CD14-positive monocyte (primary cell): ENCODE measurements around the gene MAPK14. TPM values are rescaled to one million over a fixed set of nuclear protein-coding genes. Genes with fewer than 3 reads are reported as not detected.

Experiments used
- DNase-seq, 3 donors: peaks; one replicate each; pipeline ENCODE4 v3.0.0-alpha.2; 2011 to 2022
- H2AFZ ChIP-seq: 2 replicates; pipeline ENCODE4 v1.6.0; 2012; ENCODE audit warnings: mild to moderate bottlenecking, low read depth, low read length, inconsistent platforms; ENCODE audit not compliant: insufficient read depth, poor library complexity, severe bottlenecking
- H3K27ac ChIP-seq, 2 donors: 1 replicate in 1 of 2; 2 replicates in 1 of 2; pipeline ENCODE4 v1.5.1; 2012 to 2013; ENCODE audit warnings: low read length in 2 of 2, control low read depth in 1 of 2, inconsistent platforms in 1 of 2, low read depth in 1 of 2, mild to moderate bottlenecking in 1 of 2
- H3K27me3 ChIP-seq, 2 donors: one replicate each; pipeline versions ENCODE4 v1.6.0 to v1.6.1; 2011 to 2013; ENCODE audit warnings: low read length in 2 of 2; ENCODE audit not compliant: control insufficient read depth in 2 of 2, insufficient read depth in 2 of 2
- H3K36me3 ChIP-seq, 2 donors: replicated peaks in 1 of 2; 1 replicate in 1 of 2; 2 replicates in 1 of 2; pipeline versions ENCODE4 v1.5.1 to v1.6.1; 2012 to 2013; ENCODE audit warnings: low read length in 2 of 2, control low read depth in 1 of 2, inconsistent platforms in 1 of 2, mild to moderate bottlenecking in 1 of 2; ENCODE audit not compliant: insufficient read depth in 2 of 2, control insufficient read depth in 1 of 2
- H3K4me1 ChIP-seq, 2 donors: 1 replicate in 1 of 2; 2 replicates in 1 of 2; pipeline versions ENCODE4 v1.5.1 to v1.6.1; 2012 to 2013; ENCODE audit warnings: low read length in 2 of 2, control low read depth in 1 of 2, inconsistent platforms in 1 of 2, mild to moderate bottlenecking in 1 of 2, moderate library complexity in 1 of 2; ENCODE audit not compliant: insufficient read depth in 2 of 2, control insufficient read depth in 1 of 2
- H3K4me2 ChIP-seq: replicated peaks from 2 replicates; pipeline ENCODE3; 2012; ENCODE audit warnings: low read length, moderate library complexity, mild to moderate bottlenecking; ENCODE audit not compliant: poor library complexity, severe bottlenecking; ENCODE audit errors: extremely low read depth
- H3K4me3 ChIP-seq, 3 experiments: fragments of 200-600 bp in 1 of 3; sonication (generic) in 1 of 3; replicated peaks in 1 of 3; 1 replicate in 2 of 3; 2 replicates in 1 of 3; pipeline ENCODE4 v1.5.1; 2011 to 2013; ENCODE audit warnings: low read length in 3 of 3, mild to moderate bottlenecking in 3 of 3, control low read depth in 2 of 3, low read depth in 2 of 3, inconsistent platforms in 1 of 3, moderate library complexity in 1 of 3
- H3K79me2 ChIP-seq: 2 replicates; pipeline ENCODE4 v1.6.0; 2012; ENCODE audit warnings: mild to moderate bottlenecking, control low read depth, inconsistent platforms, low read length, moderate library complexity; ENCODE audit not compliant: insufficient read depth
- H3K9ac ChIP-seq: 2 replicates; pipeline ENCODE4 v1.6.0; 2017; ENCODE audit warnings: low read length, mild to moderate bottlenecking; ENCODE audit not compliant: insufficient read depth, poor library complexity, severe bottlenecking
- H3K9me3 ChIP-seq, 2 donors: replicated peaks in 1 of 2; 1 replicate in 1 of 2; 2 replicates in 1 of 2; pipeline versions ENCODE4 v1.5.1 to v1.6.1; 2012 to 2013; ENCODE audit warnings: low read length in 2 of 2, control low read depth in 1 of 2; ENCODE audit not compliant: control insufficient read depth in 1 of 2, insufficient read depth in 1 of 2
- H4K20me1 ChIP-seq: 2 replicates; pipeline ENCODE4 v1.6.0; 2012; ENCODE audit warnings: mild to moderate bottlenecking, low read length, control low read depth, moderate library complexity; ENCODE audit not compliant: insufficient read depth
- H3K27ac Mint-ChIP-seq, 7 donors: one replicate each; pipeline ENCODE4 v1.8.0; 2020; ENCODE audit warnings: mild to moderate bottlenecking in 7 of 7, mixed read lengths in 7 of 7, moderate library complexity in 6 of 7, inconsistent platforms in 2 of 7
- H3K27me3 Mint-ChIP-seq, 3 donors: one replicate each; pipeline ENCODE4 v1.8.0; 2021 to 2022; ENCODE audit warnings: low read depth in 3 of 3, mild to moderate bottlenecking in 3 of 3, mixed read lengths in 3 of 3, moderate library complexity in 3 of 3, inconsistent platforms in 1 of 3
- H3K36me3 Mint-ChIP-seq, 2 donors: one replicate each; pipeline ENCODE4 v1.8.0; 2020; ENCODE audit warnings: mixed read lengths in 2 of 2, inconsistent platforms in 1 of 2, mild to moderate bottlenecking in 1 of 2
- H3K4me1 Mint-ChIP-seq: one replicate; pipeline ENCODE4 v1.8.0; 2020; ENCODE audit warnings: mild to moderate bottlenecking, mixed read lengths
- H3K4me3 Mint-ChIP-seq, 2 donors: one replicate each; pipeline ENCODE4 v1.8.0; 2020; ENCODE audit warnings: mild to moderate bottlenecking in 2 of 2, mixed read lengths in 2 of 2, moderate library complexity in 1 of 2
- H3K9me3 Mint-ChIP-seq, 7 donors: one replicate each; pipeline ENCODE4 v1.8.0; 2020 to 2022; ENCODE audit warnings: mixed read lengths in 7 of 7, mild to moderate bottlenecking in 6 of 7, moderate library complexity in 6 of 7, inconsistent platforms in 2 of 7
- WGBS: methylation state at CpG from one replicate; pipeline ENCODE4 v1.1.5; 2013; ENCODE audit warnings: missing lambda C conversion rate; ENCODE audit not compliant: insufficient coverage; 5-methylcytosine and 5-hydroxymethylcytosine counted together
- intact Hi-C, 2 donors: fragments of 100-400 bp; cut with micrococcal nuclease; formaldehyde crosslinking; loops; one replicate each; pipeline versions ENCODE4 v1.15.0 to v1.15.1; 2023
- polyA plus RNA-seq, 3 donors: library from polyadenylated mRNA; depleted of rRNA in 1 of 3; unstranded in 2 of 3; stranded (reverse) in 1 of 3; fragments of 300-500 nt in 2 of 3; fragments of >200 nt in 1 of 3; fragmentation: Illumina TruSeq in 2 of 3; gene quantifications; 1 replicate in 2 of 3; 2 replicates in 1 of 3; pipeline ENCODE4 v1.2.3, GENCODE V29; 2012 to 2021
- TF ChIP-seq, protein P1 (sequence below): fragments of 200-600 bp; IDR thresholded peaks from one replicate; pipeline ENCODE4 v1.8.0; 2022; ENCODE audit warnings: antibody characterized with exemption, mild to moderate bottlenecking

Gene MAPK14
- polyA plus RNA-seq, 3 donors, result 56.6 to 96.6 (median 83.7) TPM

DNA sequence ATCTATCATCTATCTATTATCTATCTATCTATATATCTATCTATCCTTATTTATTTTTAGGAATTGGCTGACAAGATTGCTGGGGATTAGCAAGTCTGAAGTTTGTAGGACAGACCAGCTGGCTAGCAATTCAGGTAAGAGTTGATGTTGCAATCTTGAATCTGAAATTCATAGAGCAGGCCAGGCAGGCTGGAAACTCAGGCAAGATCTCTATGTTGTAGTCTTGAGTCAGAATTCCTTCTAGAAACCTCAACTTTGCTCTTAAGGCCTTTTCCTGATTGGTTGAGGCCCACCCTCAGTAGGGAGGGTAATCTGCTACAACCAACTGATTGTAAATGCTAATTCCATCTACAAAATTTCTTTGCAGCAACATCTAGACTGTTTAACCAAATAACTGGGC lies 121.9 kb downstream of the MAPK14 start:
- H3K4me3 Mint-ChIP-seq, result no peak overlapping the region
- no peaks in the 10 kb centered on the region for H3K36me3 ChIP-seq
- H3K9ac ChIP-seq, result no peak overlapping the region
- peaks cover 31 to 36% of the 10 kb centered on the region in 2 donors for H3K4me1 ChIP-seq
- no peak for DNase-seq
- no peaks in the 10 kb centered on the region for H3K79me2 ChIP-seq
- no peak overlapping the region for H3K4me3 ChIP-seq
- H3K9me3 ChIP-seq, result peaks cover 0 to 5% of the 10 kb centered on the region in 2 donors
- no peaks in the 10 kb centered on the region for H4K20me1 ChIP-seq
- intact Hi-C loops, result loop anchor here in 1 of 2 donors (5.0 kb wide), 1 partner anchor 33 kb away; no protein-coding TSS in a partner anchor
- H3K9me3 Mint-ChIP-seq, result peaks cover 0 to 12% (median 4%) of the 10 kb centered on the region in 7 donors
- H3K27ac ChIP-seq, result no peak overlapping the region
- H3K27ac Mint-ChIP-seq, result no peak overlapping the region
- TF ChIP-seq, protein P1, sequence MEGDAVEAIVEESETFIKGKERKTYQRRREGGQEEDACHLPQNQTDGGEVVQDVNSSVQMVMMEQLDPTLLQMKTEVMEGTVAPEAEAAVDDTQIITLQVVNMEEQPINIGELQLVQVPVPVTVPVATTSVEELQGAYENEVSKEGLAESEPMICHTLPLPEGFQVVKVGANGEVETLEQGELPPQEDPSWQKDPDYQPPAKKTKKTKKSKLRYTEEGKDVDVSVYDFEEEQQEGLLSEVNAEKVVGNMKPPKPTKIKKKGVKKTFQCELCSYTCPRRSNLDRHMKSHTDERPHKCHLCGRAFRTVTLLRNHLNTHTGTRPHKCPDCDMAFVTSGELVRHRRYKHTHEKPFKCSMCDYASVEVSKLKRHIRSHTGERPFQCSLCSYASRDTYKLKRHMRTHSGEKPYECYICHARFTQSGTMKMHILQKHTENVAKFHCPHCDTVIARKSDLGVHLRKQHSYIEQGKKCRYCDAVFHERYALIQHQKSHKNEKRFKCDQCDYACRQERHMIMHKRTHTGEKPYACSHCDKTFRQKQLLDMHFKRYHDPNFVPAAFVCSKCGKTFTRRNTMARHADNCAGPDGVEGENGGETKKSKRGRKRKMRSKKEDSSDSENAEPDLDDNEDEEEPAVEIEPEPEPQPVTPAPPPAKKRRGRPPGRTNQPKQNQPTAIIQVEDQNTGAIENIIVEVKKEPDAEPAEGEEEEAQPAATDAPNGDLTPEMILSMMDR, result no peak
- no peaks in the 10 kb centered on the region for H3K36me3 Mint-ChIP-seq
- H3K27me3 Mint-ChIP-seq, result peaks cover 2 to 8% (median 5%) of the 10 kb centered on the region in 3 donors
- H3K4me1 Mint-ChIP-seq, result peaks cover 39% of the 10 kb centered on the region
- no peaks in the 10 kb centered on the region for H3K27me3 ChIP-seq
- H2AFZ ChIP-seq, result no peak overlapping the region
- H3K4me2 ChIP-seq, result no peak overlapping the region

DNA sequence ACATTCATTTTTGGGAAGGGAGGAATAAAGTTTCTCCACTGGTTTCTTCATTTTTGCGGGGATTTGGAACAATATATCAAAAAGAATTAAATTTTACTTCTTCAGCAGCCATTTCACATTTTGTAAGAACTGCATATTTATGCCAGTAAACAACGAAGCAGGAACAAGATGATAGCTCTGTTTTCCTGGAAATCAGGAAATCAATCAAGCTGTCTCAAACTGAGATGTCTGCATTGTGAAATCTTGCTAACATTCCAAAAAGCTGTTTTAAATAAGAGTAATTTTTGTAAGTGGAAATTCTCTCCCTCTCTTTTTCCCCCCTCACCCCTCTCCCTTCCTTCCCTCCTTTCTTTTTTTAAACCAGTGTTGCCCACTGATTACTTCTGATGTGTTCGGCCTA lies 122.7 kb downstream of the MAPK14 start:
- H4K20me1 ChIP-seq, result no peaks in the 10 kb centered on the region
- Mint-ChIP-seq H3K4me1 (peaks cover 39% of the 10 kb centered on the region), H3K36me3 (peaks cover 0 to 3% of the 10 kb centered on the region in 2 donors), H3K27me3 (peaks cover 0 to 5% (median 5%) of the 10 kb centered on the region in 3 donors), H3K27ac (no peak overlapping the region), H3K9me3 (peaks cover 3 to 16% (median 8%) of the 10 kb centered on the region in 7 donors), H3K4me3 (no peak overlapping the region)
- no peak overlapping the region for H3K27ac ChIP-seq
- no peak for DNase-seq
- H3K36me3 ChIP-seq, result no peaks in the 10 kb centered on the region
- H3K4me1 ChIP-seq, result peaks cover 31 to 35% of the 10 kb centered on the region in 2 donors
- H3K27me3 ChIP-seq, result no peaks in the 10 kb centered on the region
- TF ChIP-seq, protein P1, result no peak
- no peak overlapping the region for H3K4me3 ChIP-seq
- intact Hi-C loops, result no loop called here
- H3K9ac ChIP-seq, result no peak overlapping the region
- no peak overlapping the region for H3K4me2 ChIP-seq
- H3K79me2 ChIP-seq, result no peaks in the 10 kb centered on the region
- no peak overlapping the region for H2AFZ ChIP-seq
- H3K9me3 ChIP-seq, result peaks cover 0 to 10% of the 10 kb centered on the region in 2 donors
- WGBS, result 0% methylated on average over 1 of the region's 3 CpGs
